ENCODE results near the gene POC1A.

POC1A gene

GRCh38 chr3:52190294-52191074 is 36.3 kb upstream of the POC1A start:
- TF ChIP-seq RAD21 (IDR thresholded peaks at IDR 0.05; ENCODE audit: low read depth) = no peak
- no peak for TF ChIP-seq REST (IDR thresholded peaks at IDR 0.05; ENCODE audit: low read depth)
- no peak for TF ChIP-seq TEAD4 (IDR thresholded peaks at IDR 0.05)
- no peak for TF ChIP-seq ZBTB7A (IDR thresholded peaks at IDR 0.05; ENCODE audit: low read depth)
- TF ChIP-seq USF1 (IDR thresholded peaks at IDR 0.05) = no peak
- no peak for TF ChIP-seq CREB1 (IDR thresholded peaks at IDR 0.05; ENCODE audit: low read depth)
- TF ChIP-seq EGR1 (IDR thresholded peaks at IDR 0.05) = no peak
- TF ChIP-seq CEBPB (IDR thresholded peaks at IDR 0.05) = no peak

GRCh38 chr3:52188556-52188955 is 34.3 kb upstream of the POC1A start:
- TF ChIP-seq CEBPB (IDR thresholded peaks at IDR 0.05) = no peak
- TF ChIP-seq USF1 (IDR thresholded peaks at IDR 0.05) = no peak
- no peak for TF ChIP-seq TEAD4 (IDR thresholded peaks at IDR 0.05)
- no peak for TF ChIP-seq EP300 (IDR thresholded peaks at IDR 0.05; ENCODE audit: borderline replicate concordance)
- no peak for TF ChIP-seq EGR1 (IDR thresholded peaks at IDR 0.05)
- TF ChIP-seq NFIC (IDR thresholded peaks at IDR 0.05) = no peak
- no peak for TF ChIP-seq ZBTB7A (IDR thresholded peaks at IDR 0.05; ENCODE audit: low read depth)
- TF ChIP-seq MAX (IDR thresholded peaks at IDR 0.05) = no peak
- TF ChIP-seq YY1 (IDR thresholded peaks at IDR 0.05; ENCODE audit: low read depth) = no peak
- no peak for TF ChIP-seq TAF1 (IDR thresholded peaks at IDR 0.05; ENCODE audit: low read depth)

GRCh38 chr3:52186729-52187128 is 32.5 kb upstream of the POC1A start:
- TF ChIP-seq TAF1 (IDR thresholded peaks at IDR 0.05; ENCODE audit: low read depth) (no peak), RAD21 (IDR thresholded peaks at IDR 0.05; ENCODE audit: low read depth) (no peak), NFIC (IDR thresholded peaks at IDR 0.05) (no peak), TCF12 (IDR thresholded peaks at IDR 0.05; ENCODE audit: low read depth) (no peak), ZBTB7A (IDR thresholded peaks at IDR 0.05; ENCODE audit: low read depth) (no peak), TEAD4 (IDR thresholded peaks at IDR 0.05) (no peak), FOXM1 (IDR thresholded peaks at IDR 0.05; ENCODE audit: borderline replicate concordance, low read depth) (no peak), REST (IDR thresholded peaks at IDR 0.05; ENCODE audit: low read depth) (no peak), EP300 (IDR thresholded peaks at IDR 0.05; ENCODE audit: borderline replicate concordance) (no peak), MAX (IDR thresholded peaks at IDR 0.05) (no peak), CEBPB (IDR thresholded peaks at IDR 0.05) (no peak), CREB1 (IDR thresholded peaks at IDR 0.05; ENCODE audit: low read depth) (no peak), EGR1 (IDR thresholded peaks at IDR 0.05) (no peak)

GRCh38 chr3:52185837-52186236 is 31.6 kb upstream of the POC1A start:
- no peak for TF ChIP-seq REST (IDR thresholded peaks at IDR 0.05; ENCODE audit: low read depth)
- TF ChIP-seq USF1 (IDR thresholded peaks at IDR 0.05) = no peak
- TF ChIP-seq NFIC (IDR thresholded peaks at IDR 0.05) = no peak
- no peak for TF ChIP-seq ZBTB7A (IDR thresholded peaks at IDR 0.05; ENCODE audit: low read depth)
- TF ChIP-seq TAF1 (IDR thresholded peaks at IDR 0.05; ENCODE audit: low read depth) = no peak
- TF ChIP-seq EP300 (IDR thresholded peaks at IDR 0.05; ENCODE audit: borderline replicate concordance) = no peak
- TF ChIP-seq TEAD4 (IDR thresholded peaks at IDR 0.05) = no peak
- no peak for TF ChIP-seq MAX (IDR thresholded peaks at IDR 0.05)

All from Ishikawa (cell line).